H9 (cell line): ENCODE measurements around the gene STXBP1. TPM values are rescaled to one million over a fixed set of nuclear protein-coding genes. Genes with fewer than 3 reads are reported as not detected.

ENCODE experiments used
- DNase-seq: peaks from one replicate; pipeline ENCODE4 v3.0.0-alpha.2; 2017
- H2AFZ ChIP-seq: one replicate; pipeline ENCODE4 v1.6.1; 2013; ENCODE audit warnings: mild to moderate bottlenecking, low read length, control low read depth, moderate library complexity
- H2AK5ac ChIP-seq: 2 replicates; pipeline ENCODE4 v1.6.1; 2013; ENCODE audit warnings: low read length, control low read depth, mixed read lengths; ENCODE audit not compliant: insufficient read length
- H2BK120ac ChIP-seq: one replicate; pipeline ENCODE4 v1.6.1; 2013; ENCODE audit warnings: low read depth, mild to moderate bottlenecking, low read length, control low read depth, inconsistent platforms; ENCODE audit not compliant: poor library complexity, severe bottlenecking
- H2BK12ac ChIP-seq: 2 replicates; pipeline ENCODE4 v1.6.1; 2013; ENCODE audit warnings: low read length, control low read depth, mixed read lengths, low read depth; ENCODE audit not compliant: insufficient read length
- H2BK15ac ChIP-seq: 2 replicates; pipeline ENCODE4 v1.6.1; 2013; ENCODE audit warnings: low read depth, low read length, control low read depth
- H2BK20ac ChIP-seq: one replicate; pipeline ENCODE4 v1.6.1; 2013; ENCODE audit warnings: low read depth, mild to moderate bottlenecking, low read length, control low read depth, inconsistent platforms; ENCODE audit not compliant: poor library complexity, severe bottlenecking
- H2BK5ac ChIP-seq: 2 replicates; pipeline ENCODE4 v1.6.1; 2013; ENCODE audit warnings: low read length, control low read depth, mixed read lengths; ENCODE audit not compliant: insufficient read length
- H3K14ac ChIP-seq: 2 replicates; pipeline ENCODE4 v1.6.1; 2013; ENCODE audit warnings: low read length, control low read depth; ENCODE audit not compliant: insufficient read depth
- H3K18ac ChIP-seq: 2 replicates; pipeline ENCODE4 v1.6.1; 2013; ENCODE audit warnings: low read depth, mild to moderate bottlenecking, mixed read lengths, low read length, control low read depth; ENCODE audit not compliant: insufficient read length
- H3K23ac ChIP-seq: 2 replicates; pipeline ENCODE4 v1.6.1; 2013; ENCODE audit warnings: low read length, control low read depth, mixed read lengths, low read depth; ENCODE audit not compliant: insufficient read length
- H3K23me2 ChIP-seq: 2 replicates; pipeline ENCODE4 v1.6.1; 2013; ENCODE audit warnings: low read depth, mild to moderate bottlenecking, mixed read lengths, low read length, control low read depth; ENCODE audit not compliant: insufficient read length, poor library complexity, severe bottlenecking
- H3K27ac ChIP-seq: 2 replicates; pipeline ENCODE4 v1.5.1; 2013; ENCODE audit warnings: low read length, control low read depth, mixed read lengths, low read depth; ENCODE audit not compliant: insufficient read length
- H3K27me3 ChIP-seq: 2 replicates; pipeline ENCODE4 v1.6.1; 2013; ENCODE audit warnings: low read length, control low read depth, inconsistent platforms; ENCODE audit not compliant: insufficient read depth
- H3K4ac ChIP-seq: 2 replicates; pipeline ENCODE4 v1.6.1; 2013; ENCODE audit warnings: low read depth, mild to moderate bottlenecking, control low read depth, inconsistent platforms, low read length, moderate library complexity
- H3K4me1 ChIP-seq: 2 replicates; pipeline ENCODE4 v1.6.1; 2013; ENCODE audit warnings: low read length, control low read depth, inconsistent platforms; ENCODE audit not compliant: insufficient read depth
- H3K4me2 ChIP-seq: 2 replicates; pipeline ENCODE4 v1.6.1; 2013; ENCODE audit warnings: low read length, control low read depth, mixed read lengths; ENCODE audit not compliant: insufficient read length, insufficient read depth
- H3K56ac ChIP-seq: 2 replicates; pipeline ENCODE4 v1.6.1; 2013; ENCODE audit warnings: low read depth, mild to moderate bottlenecking, mixed read lengths, low read length, control low read depth; ENCODE audit not compliant: insufficient read length
- H3K79me1 ChIP-seq: 2 replicates; pipeline ENCODE4 v1.6.1; 2013; ENCODE audit warnings: low read depth, mild to moderate bottlenecking, moderate library complexity, low read length, control low read depth, inconsistent platforms; ENCODE audit not compliant: insufficient read depth, poor library complexity, severe bottlenecking
- H3K79me2 ChIP-seq: 2 replicates; pipeline ENCODE4 v1.6.1; 2013; ENCODE audit warnings: low read length, control low read depth, inconsistent platforms; ENCODE audit not compliant: insufficient read depth
- H3K9ac ChIP-seq: 2 replicates; pipeline ENCODE4 v1.6.1; 2013; ENCODE audit warnings: low read length, control low read depth, mixed read lengths; ENCODE audit not compliant: insufficient read length; ENCODE audit errors: extremely low read depth
- H3K9me3 ChIP-seq: one replicate; pipeline ENCODE4 v1.6.1; 2013; ENCODE audit warnings: low read depth, low read length, inconsistent platforms; ENCODE audit not compliant: control insufficient read depth
- H3T11ph ChIP-seq: one replicate; pipeline ENCODE4 v1.6.1; 2013; ENCODE audit warnings: mild to moderate bottlenecking, low read length, control low read depth, inconsistent platforms
- H4K20me1 ChIP-seq: one replicate; pipeline ENCODE4 v1.6.1; 2013; ENCODE audit not compliant: control insufficient read depth, insufficient read length, insufficient read depth
- H4K5ac ChIP-seq: 2 replicates; pipeline ENCODE4 v1.6.1; 2013; ENCODE audit warnings: low read depth, mild to moderate bottlenecking, mixed read lengths, low read length, control low read depth; ENCODE audit not compliant: insufficient read length
- H4K8ac ChIP-seq: replicated peaks from 2 replicates; pipeline ENCODE4 v1.6.1; 2013; ENCODE audit warnings: low read length, control low read depth, mixed read lengths, low read depth; ENCODE audit not compliant: insufficient read length
- H4K91ac ChIP-seq: 2 replicates; pipeline ENCODE4 v1.6.1; 2013; ENCODE audit warnings: low read depth, mild to moderate bottlenecking, moderate library complexity, mixed read lengths, low read length, control low read depth; ENCODE audit not compliant: insufficient read length
- H3K27ac Mint-ChIP-seq, 3 experiments: 2 replicates in 2 of 3; 3 replicates in 1 of 3; pipeline ENCODE4 v1.8.0; 2020 to 2021; ENCODE audit warnings: mixed read lengths in 3 of 3, mild to moderate bottlenecking in 1 of 3, moderate library complexity in 1 of 3
- H3K27me3 Mint-ChIP-seq: 2 replicates; pipeline ENCODE4 v1.8.0; 2021; ENCODE audit warnings: low read depth, mild to moderate bottlenecking, moderate library complexity, mixed read lengths
- H3K36me3 Mint-ChIP-seq, 3 experiments: 2 replicates in 2 of 3; 3 replicates in 1 of 3; pipeline ENCODE4 v1.8.0; 2020 to 2021; ENCODE audit warnings: low read depth in 3 of 3, mixed read lengths in 3 of 3; ENCODE audit not compliant: insufficient read depth in 1 of 3
- H3K4me1 Mint-ChIP-seq, 2 experiments: 2 replicates each; pipeline ENCODE4 v1.8.0; 2020; ENCODE audit warnings: mixed read lengths in 2 of 2
- H3K4me3 Mint-ChIP-seq, 2 experiments: 2 replicates in 1 of 2; 3 replicates in 1 of 2; pipeline ENCODE4 v1.8.0; 2020 to 2021; ENCODE audit warnings: mild to moderate bottlenecking in 2 of 2, mixed read lengths in 2 of 2, moderate library complexity in 1 of 2
- H3K9me3 Mint-ChIP-seq, 2 experiments: 2 replicates in 1 of 2; 3 replicates in 1 of 2; pipeline ENCODE4 v1.8.0; 2020; ENCODE audit warnings: mild to moderate bottlenecking in 2 of 2, mixed read lengths in 2 of 2, moderate library complexity in 1 of 2
- WGBS: extraction: QIAGEN DNeasy Blood & Tissue Kit; methylation state at CpG from one replicate; pipeline ENCODE4 v1.1.7; 2013; ENCODE audit warnings: missing lambda C conversion rate, low lambda C conversion rate, mixed read lengths; ENCODE audit not compliant: insufficient read length; ENCODE audit errors: extremely low coverage; 5-methylcytosine and 5-hydroxymethylcytosine counted together
- total RNA-seq: library from RNA; stranded (reverse); gene quantifications from 2 replicates; pipeline ENCODE4 v1.2.1, GENCODE V29; 2021
- TF ChIP-seq, protein P1 (sequence below): fragments of 200-600 bp; sonication (generic); conservative IDR thresholded peaks from 3 replicates; pipeline ENCODE4 v1.8.0; 2021; ENCODE audit warnings: antibody characterized with exemption, mild to moderate bottlenecking

The STXBP1 gene
- total RNA-seq, 1 experiment from 2014 or later: 22.3 TPM

DNA sequence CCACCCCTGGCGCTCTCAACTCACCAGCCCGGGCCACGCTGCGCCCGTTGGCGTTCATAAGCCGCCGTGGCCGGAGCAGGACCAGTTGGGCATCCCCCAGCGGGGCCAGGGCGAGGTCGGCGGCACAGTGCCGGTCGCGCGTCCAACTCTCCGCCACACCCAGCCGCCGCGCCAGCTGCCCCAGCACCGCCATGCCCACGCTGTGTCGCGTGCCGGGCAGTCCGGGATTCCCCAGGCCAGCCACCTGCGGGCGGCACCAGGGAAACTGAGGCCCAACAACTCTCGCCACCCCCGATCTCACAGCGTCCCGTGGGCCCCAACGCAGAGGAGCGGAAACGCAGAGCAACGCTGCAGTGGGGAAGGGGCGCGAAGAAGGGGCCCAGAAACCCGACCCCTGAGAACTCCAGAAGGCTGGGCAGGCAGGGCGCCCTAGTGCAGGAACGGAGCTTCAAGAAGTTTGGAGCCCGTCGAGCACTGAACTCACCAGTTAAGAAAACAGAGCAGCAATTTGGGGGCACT, 102.9 kb downstream of the STXBP1 start:
- no peak overlapping the region for H2BK15ac ChIP-seq
- H2BK12ac ChIP-seq: no peak overlapping the region
- H3T11ph ChIP-seq: no peak overlapping the region
- H3K14ac ChIP-seq: peak overlapping the region; percentile 27; the same call in 1 of the 2 replicates
- H3K27ac Mint-ChIP-seq: peak overlapping the region in 1 of 3 experiments; percentile 93; a peak in 1 of 7 replicates
- no CpG with 5 or more reads among the region's 44 CpGs for WGBS
- no peak overlapping the region for H3K56ac ChIP-seq
- TF ChIP-seq, protein P1, sequence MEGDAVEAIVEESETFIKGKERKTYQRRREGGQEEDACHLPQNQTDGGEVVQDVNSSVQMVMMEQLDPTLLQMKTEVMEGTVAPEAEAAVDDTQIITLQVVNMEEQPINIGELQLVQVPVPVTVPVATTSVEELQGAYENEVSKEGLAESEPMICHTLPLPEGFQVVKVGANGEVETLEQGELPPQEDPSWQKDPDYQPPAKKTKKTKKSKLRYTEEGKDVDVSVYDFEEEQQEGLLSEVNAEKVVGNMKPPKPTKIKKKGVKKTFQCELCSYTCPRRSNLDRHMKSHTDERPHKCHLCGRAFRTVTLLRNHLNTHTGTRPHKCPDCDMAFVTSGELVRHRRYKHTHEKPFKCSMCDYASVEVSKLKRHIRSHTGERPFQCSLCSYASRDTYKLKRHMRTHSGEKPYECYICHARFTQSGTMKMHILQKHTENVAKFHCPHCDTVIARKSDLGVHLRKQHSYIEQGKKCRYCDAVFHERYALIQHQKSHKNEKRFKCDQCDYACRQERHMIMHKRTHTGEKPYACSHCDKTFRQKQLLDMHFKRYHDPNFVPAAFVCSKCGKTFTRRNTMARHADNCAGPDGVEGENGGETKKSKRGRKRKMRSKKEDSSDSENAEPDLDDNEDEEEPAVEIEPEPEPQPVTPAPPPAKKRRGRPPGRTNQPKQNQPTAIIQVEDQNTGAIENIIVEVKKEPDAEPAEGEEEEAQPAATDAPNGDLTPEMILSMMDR: no peak
- no peak for DNase-seq
- H3K27me3 ChIP-seq: no peaks in the 10 kb centered on the region
- H3K27ac ChIP-seq: no peak overlapping the region
- peak overlapping the region; percentile 39 for H3K18ac ChIP-seq
- H3K23ac ChIP-seq: no peak overlapping the region
- H2AK5ac ChIP-seq: no peak overlapping the region
- no peak overlapping the region for H4K91ac ChIP-seq
- no peaks in the 10 kb centered on the region; a peak in 1 of 7 replicates for H3K36me3 Mint-ChIP-seq
- no peaks in the 10 kb centered on the region for H3K9me3 ChIP-seq
- H4K8ac ChIP-seq: no peak overlapping the region
- H3K9me3 Mint-ChIP-seq: no peaks in the 10 kb centered on the region
- no peak overlapping the region for H2BK5ac ChIP-seq
- peaks cover 7% of the 10 kb centered on the region for H3K27me3 Mint-ChIP-seq
- peaks cover 13% of the 10 kb centered on the region for H3K23me2 ChIP-seq
- H3K79me2 ChIP-seq: no peaks in the 10 kb centered on the region
- H2BK120ac ChIP-seq: no peak overlapping the region
- H3K4ac ChIP-seq: no peak overlapping the region
- peaks cover 24 to 33% of the 10 kb centered on the region in 2 experiments for H3K4me1 Mint-ChIP-seq
- H3K9ac ChIP-seq: no peak overlapping the region
- H3K79me1 ChIP-seq: no peaks in the 10 kb centered on the region
- H2AFZ ChIP-seq: no peak overlapping the region
- H4K20me1 ChIP-seq: no peaks in the 10 kb centered on the region
- H3K4me2 ChIP-seq: peak overlapping the region; percentile 54
- no peak overlapping the region for H2BK20ac ChIP-seq
- H4K5ac ChIP-seq: no peak overlapping the region
- peak overlapping the region; percentile 89 to 98 for H3K4me3 Mint-ChIP-seq
- H3K4me1 ChIP-seq: no peaks in the 10 kb centered on the region; the same call in 1 of the 2 replicates
